Endometrium (tissue), 2 donors: ENCODE measurements around the gene MED31.
"Not testable (repeated sequence)": the region's sequence is repeated elsewhere in the genome, so short reads cannot be mapped to it uniquely, and the experiment has no call there.

Source experiments
- FAIRE-seq: peaks from 2 replicates; lab custom pipeline; 2012; peaks lifted over from hg19 to GRCh38; lab: Jason Lieb, UNC
- donor health status: control.
- donor health status: control.

MED31 gene

DNA sequence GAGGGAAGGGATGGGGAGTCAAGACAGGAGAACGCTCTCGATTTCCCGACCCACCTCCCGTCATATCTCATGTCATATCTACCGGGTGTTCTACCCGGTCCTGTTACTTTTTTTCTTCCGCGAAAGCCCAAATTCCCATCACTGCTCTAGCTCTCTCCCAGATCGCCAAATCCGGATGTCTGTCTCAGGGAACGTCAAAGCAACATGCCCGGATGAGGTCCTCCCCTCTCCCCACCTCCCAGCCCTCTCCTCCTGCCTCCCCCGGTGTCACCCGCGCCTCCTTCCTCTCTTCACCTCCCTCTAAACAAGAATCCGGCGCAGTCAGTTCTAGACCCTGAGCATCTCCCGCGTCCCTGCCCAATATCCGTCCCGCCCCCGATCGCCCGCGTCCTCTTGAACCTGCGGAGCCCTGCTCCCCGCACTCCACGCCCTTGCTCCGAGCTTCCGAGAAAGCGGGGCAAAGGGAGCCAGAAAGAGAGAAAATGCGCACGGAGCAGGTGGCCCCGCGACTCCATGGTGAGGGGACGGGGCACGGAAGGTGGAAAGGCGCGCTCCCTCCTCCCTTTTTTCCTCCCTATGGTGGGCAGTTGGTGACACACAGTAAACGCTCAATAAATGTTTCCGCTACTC is 4.4 kb upstream of the MED31 start:
- not testable (repeated sequence) for FAIRE-seq

DNA sequence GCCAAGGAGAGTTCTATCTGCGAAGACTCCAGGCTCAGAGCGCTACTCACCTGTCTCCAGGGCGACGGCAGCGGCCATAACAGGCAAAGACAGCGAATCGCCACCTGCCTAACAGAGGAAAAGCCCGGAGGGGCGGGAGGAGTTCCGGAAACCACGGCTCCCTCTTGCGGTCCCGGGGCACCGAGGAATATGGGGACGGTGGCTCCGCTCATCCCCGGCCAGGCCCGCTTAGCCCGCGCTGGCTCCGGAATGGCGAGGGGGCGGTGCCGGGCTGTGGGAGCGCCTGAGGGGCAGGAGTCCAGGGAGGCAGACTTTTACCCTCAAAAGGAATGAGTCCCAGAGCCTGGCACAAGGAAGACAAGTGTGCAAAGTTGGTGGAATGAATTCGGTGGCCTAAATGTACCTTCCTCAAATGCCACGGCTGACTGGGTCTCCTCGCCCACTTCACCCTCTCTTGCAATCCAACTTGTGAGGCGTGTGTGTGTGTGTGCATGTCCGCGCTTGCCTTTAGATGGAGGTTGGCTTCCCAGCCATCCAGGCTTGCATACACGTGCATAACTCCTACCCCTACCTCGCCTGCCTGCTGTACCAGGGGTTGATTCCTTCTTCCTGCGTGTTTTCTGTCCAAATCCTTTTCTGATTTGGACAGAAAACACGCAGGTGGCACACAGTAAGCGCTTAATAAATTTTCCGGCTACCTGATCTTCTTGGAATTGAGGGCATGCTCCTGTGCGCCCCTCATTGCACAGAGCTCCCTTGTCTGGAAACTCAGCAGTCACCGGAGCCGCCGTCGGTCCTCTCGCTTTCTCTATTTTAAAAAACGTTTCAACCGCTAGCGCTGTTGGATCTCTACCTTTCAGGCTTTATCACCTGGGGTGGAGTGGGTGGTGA is 3.7 kb upstream of the MED31 start:
- FAIRE-seq = no peak

DNA sequence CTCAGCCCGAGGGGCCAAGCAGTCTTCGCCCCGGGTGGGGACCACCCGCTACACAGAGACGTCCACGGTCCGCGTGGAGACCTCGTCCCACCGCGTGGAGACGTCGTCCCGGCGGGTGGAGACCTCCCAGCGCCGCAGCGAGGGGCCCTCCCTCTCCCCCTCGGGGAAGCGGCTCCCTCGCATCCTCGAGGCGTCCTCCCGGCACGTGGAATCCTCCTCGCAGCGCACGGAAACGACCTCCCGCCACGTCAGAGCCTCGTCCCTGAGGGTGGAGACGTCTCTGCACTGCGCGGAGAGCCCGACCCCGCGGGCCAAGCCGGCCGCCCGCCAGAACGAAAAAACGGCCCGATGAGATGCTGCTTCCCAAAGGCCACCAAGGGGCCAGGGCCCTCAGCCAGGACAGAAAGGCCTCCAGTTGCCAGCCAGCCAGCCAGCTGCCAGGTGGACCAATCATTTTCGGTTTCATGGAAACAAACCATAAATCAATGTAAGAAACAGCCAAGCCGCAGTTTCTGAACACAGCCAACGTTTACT is 581 bp upstream of the MED31 start:
- no peak for FAIRE-seq

DNA sequence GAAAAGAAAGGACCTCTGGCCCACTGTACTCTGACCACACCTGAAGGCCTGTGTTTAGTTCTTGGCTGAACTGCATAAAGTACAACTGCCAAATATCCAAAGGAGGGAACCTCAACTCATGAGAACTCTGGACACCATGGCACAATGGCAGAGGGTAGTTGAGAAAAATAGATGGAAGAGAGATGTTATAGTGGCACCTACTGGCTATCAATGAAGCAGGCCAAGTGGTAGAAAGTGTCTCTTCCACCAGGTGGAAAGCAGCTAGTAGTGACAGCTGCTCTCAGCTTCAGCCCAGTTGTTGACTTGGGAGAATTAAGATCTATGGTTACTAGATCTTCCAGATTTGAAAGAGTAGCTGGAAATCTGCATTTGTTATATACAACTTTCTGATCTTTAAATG is 3.2 kb downstream of the MED31 start:
- FAIRE-seq = no peak

DNA sequence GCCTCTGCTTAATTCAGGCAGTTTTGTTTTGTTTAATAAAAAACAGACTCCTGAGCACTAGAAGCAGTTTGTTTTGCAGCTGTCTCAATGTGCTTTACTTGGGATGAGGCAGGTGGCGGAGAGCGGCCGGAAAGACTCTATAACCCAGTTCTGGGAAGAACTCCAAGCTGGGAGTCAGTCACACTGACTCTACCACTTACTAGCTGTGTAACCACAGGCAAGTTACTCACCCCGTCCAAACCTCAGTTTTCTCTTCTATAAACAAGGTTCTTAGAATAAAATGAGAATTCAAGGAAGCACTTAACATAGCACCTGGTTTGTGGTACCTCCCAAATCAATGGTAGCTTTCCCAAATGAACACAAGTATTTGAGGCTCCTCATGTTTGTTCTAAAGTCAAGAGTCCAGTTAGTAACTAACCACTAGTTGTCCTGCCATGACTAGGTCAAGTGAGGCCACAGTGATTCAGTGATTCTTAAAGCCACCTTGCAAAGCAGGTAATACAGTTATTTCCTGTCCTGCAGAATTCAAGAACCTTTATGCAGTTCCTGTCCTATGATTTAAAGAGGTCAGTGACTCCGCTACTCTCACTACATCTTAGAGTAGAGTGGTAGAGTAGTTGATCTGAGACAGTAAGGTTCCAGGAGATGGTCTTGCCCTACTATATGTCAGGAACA is 7.8 kb downstream of the MED31 start:
- FAIRE-seq = no peak

DNA sequence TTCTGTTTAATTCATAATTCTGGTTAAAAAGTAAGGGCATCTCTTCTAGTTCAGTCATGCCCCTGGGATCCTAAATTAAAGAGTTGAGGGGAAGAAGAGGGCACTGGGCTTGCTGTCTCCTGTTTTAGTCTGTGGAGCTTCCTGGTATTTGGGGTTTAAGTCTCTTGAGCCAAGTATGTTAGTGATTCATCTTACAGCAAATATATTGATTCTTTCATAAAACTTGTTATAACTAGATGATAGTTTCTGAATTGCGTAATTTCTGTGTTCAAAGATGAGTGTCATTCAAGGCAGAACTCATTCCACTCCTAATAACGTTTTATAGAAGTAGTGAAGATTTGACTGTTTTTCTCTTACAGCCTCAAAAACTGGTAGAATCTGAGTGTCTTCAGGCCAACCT is 8.8 kb downstream of the MED31 start:
- FAIRE-seq = no peak

DNA sequence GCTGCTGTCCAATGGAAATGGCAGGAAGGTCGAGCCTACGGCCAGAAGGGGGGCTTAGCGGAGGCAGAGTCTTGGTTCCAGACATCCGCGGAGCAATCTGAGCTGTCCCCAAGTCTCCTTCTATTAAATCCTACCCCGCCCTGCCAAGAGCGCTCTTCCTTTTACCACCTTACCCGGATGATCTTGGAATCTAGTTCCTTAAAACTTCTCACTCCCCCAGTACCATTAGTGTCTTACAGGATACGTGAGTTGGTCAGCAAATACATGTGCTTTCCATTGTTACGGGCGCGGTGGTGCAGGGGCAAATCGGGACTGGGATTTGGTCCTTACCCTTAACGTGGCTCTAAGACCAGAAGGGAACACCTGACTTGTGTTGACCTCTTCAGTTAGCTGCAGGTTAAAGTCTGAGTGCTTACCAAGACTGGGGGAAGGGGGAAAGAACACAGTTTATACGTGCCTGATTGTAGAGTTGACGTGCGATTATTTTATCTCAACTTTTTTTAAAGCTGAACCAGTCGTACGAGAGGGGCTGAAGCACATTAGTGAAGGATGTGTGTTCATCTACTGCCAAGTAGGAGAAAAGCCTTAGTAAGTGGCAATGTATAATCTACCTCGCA is 10.1 kb downstream of the MED31 start:
- no peak for FAIRE-seq

DNA sequence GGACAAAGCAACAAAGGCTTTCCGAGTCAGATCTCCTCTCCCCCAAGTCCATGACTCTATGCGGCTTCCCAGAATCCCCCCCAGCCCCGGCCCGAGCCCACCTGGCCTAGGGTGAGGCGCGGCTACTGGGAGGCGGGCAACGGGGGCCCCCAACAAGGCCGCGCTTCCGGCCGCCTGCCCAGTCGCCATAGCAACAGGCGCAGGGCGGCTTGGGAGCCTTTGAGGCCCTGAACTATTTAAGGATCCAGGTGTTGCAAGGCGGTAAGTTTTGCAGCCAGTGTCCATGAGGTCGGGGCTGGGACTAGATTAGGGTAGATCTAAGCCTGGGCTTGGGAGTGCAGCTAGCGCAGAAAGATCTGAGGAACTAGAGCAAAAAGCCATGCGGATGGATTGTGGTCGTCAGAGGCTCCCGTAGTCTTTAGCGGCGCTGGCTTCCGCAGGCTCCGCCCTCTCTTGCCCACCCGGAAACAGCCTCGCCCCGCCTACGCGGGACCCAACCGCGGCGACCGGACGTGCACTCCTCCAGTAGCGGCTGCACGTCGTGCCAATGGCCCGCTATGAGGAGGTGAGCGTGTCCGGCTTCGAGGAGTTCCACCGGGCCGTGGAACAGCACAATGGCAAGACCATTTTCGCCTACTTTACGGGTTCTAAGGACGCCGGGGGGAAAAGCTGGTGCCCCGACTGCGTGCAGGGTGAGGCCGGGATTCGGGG is 10.7 kb downstream of the MED31 start, which contains the start of the genes KIAA0753 and TXNDC17:
Gene KIAA0753 (minus strand): TSS at position 176 of the 711 bp plus-strand sequence. CDS start 5,608 bp downstream, outside the sequence.
Gene TXNDC17 (plus strand): TSS at position 525 of the 711 bp plus-strand sequence. CDS start 23 bp downstream, at position 548.
- FAIRE-seq = peak; percentile 67

DNA sequence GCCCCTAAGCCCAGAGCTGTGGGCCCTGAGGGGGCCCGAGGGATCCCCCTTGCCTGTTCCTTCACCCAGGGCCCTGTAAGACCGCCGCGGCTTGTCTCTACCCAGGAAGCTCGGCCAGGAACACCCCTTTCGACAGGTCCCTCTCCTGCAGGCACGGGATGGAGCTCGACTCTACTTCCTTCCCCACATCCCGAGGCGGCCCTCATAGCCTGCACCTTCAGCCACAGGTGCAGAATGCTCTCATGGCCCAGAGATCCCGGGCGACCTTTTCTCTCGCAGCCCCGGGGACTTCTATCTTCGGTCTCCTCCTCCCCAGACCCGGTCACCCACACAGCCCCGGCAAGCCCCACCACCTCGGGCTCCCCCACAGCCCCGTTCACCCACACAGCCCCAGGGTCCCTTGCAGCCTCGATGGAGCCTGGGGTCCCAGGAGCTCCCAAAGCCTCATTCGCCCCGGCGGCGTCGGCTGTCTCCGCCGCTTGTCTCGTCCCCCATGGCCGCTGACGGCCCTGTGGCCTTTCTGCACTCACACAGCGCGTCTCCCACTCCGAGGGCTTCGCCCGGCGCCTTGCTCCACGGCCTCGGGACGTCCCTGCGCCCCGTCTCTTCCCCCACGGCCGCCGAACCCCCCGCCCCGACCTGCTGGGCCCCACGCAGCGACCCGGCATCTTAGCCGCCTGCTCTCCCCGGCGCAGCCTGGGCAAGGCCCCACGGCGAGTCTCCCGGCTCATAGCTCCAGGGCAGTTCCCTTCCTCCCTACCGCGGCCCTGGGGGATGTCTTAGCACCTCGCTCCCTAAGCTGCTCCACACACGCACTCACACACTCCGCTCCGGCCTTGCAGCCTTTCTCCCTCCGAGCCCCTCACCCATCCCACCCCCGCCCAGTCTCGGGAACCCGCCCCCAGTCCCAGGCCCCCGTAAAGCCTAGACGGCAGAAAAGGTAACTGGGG is 11.5 kb downstream of the MED31 start:
- no peak for FAIRE-seq

DNA sequence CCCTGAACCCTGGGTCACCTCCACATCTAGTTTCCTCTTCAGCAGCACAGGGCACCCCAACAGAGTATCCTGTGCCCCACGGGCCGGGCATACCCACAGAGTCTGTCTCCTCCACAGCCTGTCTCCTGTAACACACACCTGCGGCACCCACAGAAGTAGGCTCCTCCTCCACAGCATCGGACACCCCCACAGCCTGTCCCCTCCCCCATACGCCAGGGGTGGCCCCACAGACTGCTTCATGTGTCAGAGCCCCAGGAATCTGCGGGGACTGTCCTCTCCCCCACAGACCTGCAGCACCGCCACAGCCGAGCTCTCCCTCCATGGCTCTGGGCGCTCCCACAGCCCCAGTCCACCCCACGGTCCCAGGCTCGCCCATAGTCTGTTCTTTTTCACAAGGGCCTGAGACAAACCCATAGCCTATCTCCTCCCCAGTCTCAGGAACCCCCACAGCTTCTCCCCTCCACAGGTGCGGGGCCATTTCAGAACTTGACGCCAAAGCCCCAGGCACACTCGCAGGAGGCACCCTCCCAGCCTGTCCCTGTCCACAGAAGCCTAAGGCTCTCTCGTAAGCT is 12.3 kb downstream of the MED31 start:
- no peak for FAIRE-seq

DNA sequence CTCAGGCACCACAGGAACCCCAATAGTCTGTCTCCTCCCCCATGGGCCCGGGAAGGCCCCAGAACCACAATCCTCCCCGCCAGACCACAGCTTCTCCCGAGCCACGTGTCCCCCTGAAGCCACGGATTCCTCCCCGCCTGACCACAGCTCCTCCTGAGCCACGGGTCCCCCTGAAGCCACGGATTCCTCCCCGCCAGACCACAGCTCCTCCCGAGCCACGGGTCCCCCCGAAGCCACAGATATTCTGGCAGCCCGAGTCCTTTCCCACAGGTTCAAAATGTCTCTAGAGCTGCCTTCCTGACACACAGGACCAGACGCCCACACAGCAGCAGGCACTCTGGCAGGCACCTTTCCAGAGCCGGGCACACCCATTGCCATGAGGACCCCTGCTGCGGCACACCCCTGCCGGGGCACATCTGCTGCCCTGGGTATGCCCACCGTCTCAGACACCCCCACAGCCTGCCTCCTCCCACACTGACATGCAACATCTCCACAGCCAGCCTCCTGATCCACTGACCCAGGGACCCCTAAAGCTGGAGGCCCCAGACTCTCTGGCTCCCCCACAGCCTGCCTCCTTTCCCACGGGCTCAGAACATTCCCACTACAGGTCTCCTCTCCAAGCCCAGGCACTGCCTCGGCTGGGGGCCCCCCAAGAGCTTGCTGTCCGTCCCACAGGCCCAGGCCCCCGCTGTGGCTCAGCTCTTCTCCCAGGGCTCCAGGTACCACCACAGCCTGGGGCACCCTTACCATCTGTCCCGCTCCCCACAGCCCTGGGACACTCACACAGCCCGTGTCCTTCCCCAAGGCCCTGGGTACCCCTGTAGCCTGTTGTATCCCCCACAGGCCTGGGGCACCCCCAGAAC is 13.1 kb downstream of the MED31 start:
- FAIRE-seq = no peak

DNA sequence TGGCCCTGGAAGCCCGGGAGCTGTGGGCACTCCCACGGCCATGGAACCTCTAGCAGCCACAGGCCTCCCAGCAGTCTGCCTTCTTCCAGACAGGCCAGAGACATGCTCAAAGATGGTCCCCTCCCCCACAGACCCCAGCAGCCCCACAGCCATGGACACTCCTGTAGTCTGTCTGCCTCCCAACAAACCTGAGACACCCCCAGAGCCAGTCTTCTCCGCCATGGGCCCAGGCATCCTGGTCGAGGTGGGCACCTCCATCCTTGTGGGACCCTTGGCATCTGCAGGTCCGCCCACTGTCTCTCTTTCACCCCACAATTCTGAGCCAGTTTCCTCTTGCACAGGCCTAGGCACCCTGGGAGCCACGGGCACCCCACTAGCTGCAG is 14.0 kb downstream of the MED31 start:
- FAIRE-seq = no peak

DNA sequence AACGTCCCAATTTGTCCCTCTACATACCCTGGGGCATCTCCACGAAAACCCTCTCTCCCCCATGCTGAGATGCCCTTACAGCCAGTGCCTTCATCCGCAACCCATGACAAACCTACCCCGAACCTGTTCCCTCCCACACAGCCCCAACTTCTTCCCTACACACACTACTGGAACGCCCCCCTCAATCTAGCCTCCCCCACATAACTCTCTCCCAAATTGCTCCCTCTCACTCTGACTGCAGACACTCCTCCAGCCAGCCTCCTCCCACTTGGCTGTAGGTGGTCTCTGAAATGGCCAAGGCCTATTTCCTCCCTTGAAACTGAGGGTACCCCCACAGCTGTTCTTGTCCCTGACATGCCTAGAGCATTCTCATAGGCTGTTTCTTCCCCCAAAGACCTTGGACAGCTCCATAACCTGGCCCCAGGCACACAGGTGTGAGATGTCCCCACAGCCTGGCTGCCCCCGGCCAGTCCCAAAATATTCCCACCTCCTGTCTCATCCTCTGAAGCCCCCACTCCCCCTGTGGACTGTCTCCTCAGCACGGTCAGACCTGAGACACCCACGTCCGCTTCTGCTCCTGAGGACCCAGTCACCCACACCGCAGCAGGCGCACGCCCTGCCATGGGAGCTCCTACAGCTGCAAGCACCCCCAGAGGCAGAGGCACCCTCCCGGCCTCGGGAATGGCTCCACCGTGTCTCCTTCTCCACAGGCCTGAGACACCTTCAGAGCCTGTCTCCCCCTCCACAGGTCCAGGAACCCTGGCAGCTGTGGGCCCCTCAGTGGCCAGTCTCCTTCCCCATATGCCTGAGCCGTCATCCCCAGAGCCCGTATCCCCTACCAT is 14.6 kb downstream of the MED31 start:
- no peak for FAIRE-seq

DNA sequence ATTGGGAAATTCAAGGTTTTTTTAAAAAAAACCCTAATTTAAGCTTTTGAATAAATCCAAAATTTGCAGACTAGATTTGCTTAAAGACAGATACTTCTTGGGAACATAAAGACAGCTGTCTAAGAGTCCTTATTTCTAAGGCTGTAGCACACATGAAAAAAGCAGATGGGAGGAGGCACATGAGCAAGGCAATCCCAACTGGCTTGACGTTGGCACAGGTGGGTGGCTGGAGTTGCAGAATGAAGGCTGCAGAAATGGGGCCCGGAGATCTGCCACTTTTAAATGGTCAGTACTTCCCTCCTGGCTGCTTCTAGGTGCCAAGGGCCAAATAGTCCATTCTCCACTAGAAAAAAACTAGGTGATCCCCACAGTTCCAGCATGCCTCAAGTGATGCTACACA is 15.3 kb downstream of the MED31 start:
- FAIRE-seq = no peak

DNA sequence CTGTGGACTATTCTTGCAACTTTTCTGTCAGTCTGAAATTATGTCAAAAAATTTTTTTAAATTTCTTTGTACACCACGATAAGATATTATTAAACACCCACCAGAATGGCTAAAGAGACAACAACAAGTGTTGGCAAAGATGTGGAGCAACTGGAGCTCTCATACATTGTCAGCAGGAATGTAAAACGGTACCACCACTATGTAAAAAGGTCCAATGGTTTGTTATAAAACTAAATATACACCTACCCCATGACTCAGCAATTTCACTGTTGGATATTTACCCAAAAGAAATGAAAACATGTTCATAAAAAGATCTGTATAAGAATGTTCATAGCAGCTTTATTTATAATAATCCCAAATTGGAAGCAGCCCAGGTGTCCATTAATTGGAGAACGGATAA is 18.1 kb downstream of the MED31 start:
- no peak for FAIRE-seq

DNA sequence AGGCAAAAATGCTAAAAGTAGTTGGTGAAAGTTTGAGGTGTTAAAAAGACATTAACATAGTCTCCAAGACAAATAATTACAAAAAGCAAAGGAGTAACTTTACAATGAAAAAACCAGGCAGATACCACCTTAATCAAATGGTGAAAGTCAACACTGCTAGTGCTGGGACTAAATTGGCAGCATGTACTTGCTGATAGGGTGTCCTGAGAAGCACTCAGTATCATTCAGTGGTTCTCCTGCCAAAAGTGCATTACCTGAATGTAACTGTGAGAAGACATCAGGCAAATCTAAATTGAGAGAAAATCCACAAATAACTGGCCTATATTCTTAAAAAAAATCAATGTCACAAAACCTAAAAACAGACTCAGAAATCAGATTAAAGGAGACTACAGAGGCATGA is 18.9 kb downstream of the MED31 start:
- FAIRE-seq = no peak

DNA sequence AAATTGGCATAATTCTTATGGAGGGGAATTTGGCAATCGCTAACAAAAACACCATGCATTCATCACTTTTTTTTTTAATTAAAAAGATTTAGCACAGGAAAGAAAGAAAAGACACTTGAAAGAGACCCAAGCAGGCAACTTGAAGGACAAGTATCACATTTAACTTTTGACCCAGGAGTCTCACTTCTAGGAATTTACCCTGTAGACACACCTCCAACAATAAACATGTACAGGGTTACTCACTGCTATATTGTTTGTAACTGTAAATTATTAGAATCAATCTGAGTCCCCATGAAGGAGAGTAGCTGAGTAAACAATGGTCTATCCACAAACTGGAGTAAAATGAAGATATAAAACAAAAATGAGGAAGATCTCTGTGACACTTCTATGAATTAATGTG is 21.0 kb downstream of the MED31 start:
- no peak for FAIRE-seq

DNA sequence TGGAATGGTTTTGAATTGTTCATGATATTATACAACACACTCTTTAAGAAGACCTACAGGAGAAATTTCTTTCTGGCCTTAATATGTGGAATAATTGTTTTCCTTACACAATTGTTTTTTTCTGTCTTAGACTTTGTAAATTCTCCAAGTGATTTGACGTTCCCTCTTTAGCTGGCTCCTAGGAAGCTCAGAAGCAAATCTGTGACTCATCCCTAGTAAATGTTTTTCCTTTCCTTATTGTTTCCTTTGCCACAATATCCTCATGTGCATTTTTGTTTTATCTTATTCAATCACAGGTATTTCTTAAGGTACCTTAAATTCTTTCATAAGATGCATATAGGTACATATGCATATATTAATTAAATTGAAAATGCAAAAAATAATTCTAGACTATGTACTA is 24.4 kb downstream of the MED31 start:
- FAIRE-seq = no peak
